Lung (tissue), 12 donors: ENCODE results near the gene RBFOX2. TPM values are rescaled to one million over a fixed set of nuclear protein-coding genes. Genes with fewer than 3 reads are reported as not detected.
"Not testable (repeated sequence)": the region's sequence is repeated elsewhere in the genome, so short reads cannot be mapped to it uniquely, and the experiment has no call there.

Experiments
- ATAC-seq: fragments of 200-7000 bp; cut with Tn5 transposase; one replicate; pipeline ENCODE4 v1.9.1; 2020; ENCODE audit warnings: moderate number of reproducible peaks; ENCODE audit not compliant: insufficient read depth, low FRiP score
- DNase-seq, 3 donors: peaks; one replicate each; pipeline ENCODE4 v3.0.0-alpha.2; 2013 to 2017
- H3K27ac ChIP-seq, 2 donors: one replicate each; pipeline ENCODE4 v1.5.1; 2013; ENCODE audit warnings: mild to moderate bottlenecking in 2 of 2, moderate library complexity in 2 of 2, control low read depth in 1 of 2, inconsistent platforms in 1 of 2, low read depth in 1 of 2, low read length in 1 of 2
- H3K27me3 ChIP-seq, 3 donors: one replicate each; pipeline ENCODE4 v1.5.1; 2013; ENCODE audit warnings: low read length in 2 of 3; ENCODE audit not compliant: control insufficient read depth in 3 of 3, insufficient read depth in 3 of 3
- H3K36me3 ChIP-seq, 4 donors: one replicate each; pipeline ENCODE4 v1.5.1; 2013; ENCODE audit warnings: low read length in 4 of 4, mild to moderate bottlenecking in 1 of 4, moderate library complexity in 1 of 4; ENCODE audit not compliant: control insufficient read depth in 4 of 4, insufficient read depth in 4 of 4
- H3K4me1 ChIP-seq, 5 donors: one replicate each; pipeline ENCODE4 v1.5.1; 2013; ENCODE audit warnings: low read length in 5 of 5, mild to moderate bottlenecking in 2 of 5, moderate library complexity in 1 of 5; ENCODE audit not compliant: control insufficient read depth in 5 of 5, insufficient read depth in 5 of 5
- H3K4me3 ChIP-seq: one replicate; pipeline ENCODE4 v1.5.1; 2013; ENCODE audit warnings: mild to moderate bottlenecking, control low read depth, moderate library complexity
- H3K9ac ChIP-seq, 2 donors: one replicate each; pipeline ENCODE4 v1.5.1; 2013; ENCODE audit warnings: low read length in 2 of 2, control low read depth in 1 of 2; ENCODE audit not compliant: insufficient read depth in 1 of 2
- H3K9me3 ChIP-seq, 4 donors: one replicate each; pipeline ENCODE4 v1.5.1; 2013; ENCODE audit warnings: low read length in 3 of 4, mild to moderate bottlenecking in 1 of 4, moderate library complexity in 1 of 4; ENCODE audit not compliant: control insufficient read depth in 4 of 4, insufficient read depth in 3 of 4
- CTCF ChIP-seq: IDR thresholded peaks from 2 replicates; pipeline ENCODE4 v1.5.1; 2012; ENCODE audit warnings: mild to moderate bottlenecking; ENCODE audit errors: control extremely low read depth, extremely low read depth
- WGBS, 2 donors: extraction: QIAGEN DNeasy Blood & Tissue Kit; methylation state at CpG; one replicate each; pipeline ENCODE4 v1.1.7; 2013; 5-methylcytosine and 5-hydroxymethylcytosine counted together
- polyA plus RNA-seq, 2 donors: library from polyadenylated mRNA; stranded (reverse); fragments of 200-250 nt; gene quantifications; one replicate each; pipeline ENCODE4 v1.2.1, GENCODE V29; 2013
- total RNA-seq, 2 donors: library from RNA; depleted of rRNA in 1 of 2; stranded (reverse); fragments of >200 nt in 1 of 2; gene quantifications; one replicate each; pipeline ENCODE4 v1.2.1, GENCODE V29; 2014 to 2021
- donor health status: control.
- donor health status: control.
- donor health status: Bipolar disorder and iron deficiency.
- donor health status: healthy.
- donor health status: DM: yes; HTN: yes; CAD: no.

RBFOX2 gene
- total and polyA plus RNA-seq, 4 donors: 16.5 to 195 (median 43.3) TPM

GRCh38 chr22:36075230-36075629 is 46.6 kb upstream of the RBFOX2 start:
- WGBS, 2 donors: 93 to 98% methylated on average over 5 of the region's 5 CpGs
- Histone ChIP-seq H3K4me1 (no peaks in the 10 kb centered on the region), H3K4me3 (no peak overlapping the region), H3K9ac (no peak overlapping the region), H3K9me3 (no peaks in the 10 kb centered on the region), H3K36me3 (no peaks in the 10 kb centered on the region), H3K27ac (no peak overlapping the region), H3K27me3 (no peaks in the 10 kb centered on the region)
- no peak for TF ChIP-seq CTCF
- ATAC-seq: no peak
- DNase-seq: no peak

GRCh38 chr22:36073476-36073875 is 44.9 kb upstream of the RBFOX2 start:
- DNase-seq (no peak), ATAC-seq (no peak)
- no peak for TF ChIP-seq CTCF
- no peak overlapping the region for H3K9ac ChIP-seq
- no peak overlapping the region for H3K4me3 ChIP-seq
- no peaks in the 10 kb centered on the region for H3K27me3 ChIP-seq
- no peaks in the 10 kb centered on the region for H3K9me3 ChIP-seq
- H3K4me1 ChIP-seq: no peaks in the 10 kb centered on the region
- H3K36me3 ChIP-seq: no peaks in the 10 kb centered on the region
- no peak overlapping the region for H3K27ac ChIP-seq
- WGBS, 2 donors: 52 to 76% methylated on average over 1 of the region's 1 CpG

GRCh38 chr22:36070645-36071044 is 42.0 kb upstream of the RBFOX2 start:
- H3K27ac ChIP-seq, H3K9me3 ChIP-seq, ATAC-seq, H3K27me3 ChIP-seq, DNase-seq, H3K4me3 ChIP-seq, H3K9ac ChIP-seq, H3K36me3 ChIP-seq, H3K4me1 ChIP-seq: not testable (repeated sequence)
- 98 to 99% methylated on average over 2 of the region's 2 CpGs for WGBS, 2 donors

- 91 to 92% methylated on average over 10 of the region's 10 CpGs for WGBS, 2 donors
- H3K27me3 ChIP-seq: no peaks in the 10 kb centered on the region
- TF ChIP-seq CTCF: no peak
- no peak for DNase-seq
- H3K9me3 ChIP-seq: no peaks in the 10 kb centered on the region
- no peak overlapping the region for H3K9ac ChIP-seq
- ATAC-seq: no peak
- no peak overlapping the region for H3K4me3 ChIP-seq
- H3K27ac ChIP-seq: no peak overlapping the region
- H3K36me3 ChIP-seq: no peaks in the 10 kb centered on the region
- peaks cover 0 to 7% (median 0%) of the 10 kb centered on the region in 5 donors for H3K4me1 ChIP-seq
These were observed 40.7 kb upstream of the RBFOX2 start for GRCh38 chr22:36069368-36069767.
